DND-41 (cell line): Measurements from ENCODE around the gene TBXA2R.
"Not testable (repeated sequence)": the region's sequence is repeated elsewhere in the genome, so short reads cannot be mapped to it uniquely, and the experiment has no call there.

Source experiments
- EZH2 ChIP-seq: IDR thresholded peaks from 3 replicates; pipeline ENCODE4 v1.6.1; 2012; ENCODE audit warnings: borderline replicate concordance, low read depth, mild to moderate bottlenecking, moderate library complexity, low read length, inconsistent platforms; ENCODE audit not compliant: severe bottlenecking
- TF ChIP-seq, protein P1 (sequence below): IDR thresholded peaks from 2 replicates; pipeline ENCODE4 v1.5.1; 2012; ENCODE audit warnings: borderline replicate concordance, low read length, moderate library complexity, mild to moderate bottlenecking; ENCODE audit not compliant: poor library complexity, severe bottlenecking; ENCODE audit errors: extremely low read depth

DNA sequence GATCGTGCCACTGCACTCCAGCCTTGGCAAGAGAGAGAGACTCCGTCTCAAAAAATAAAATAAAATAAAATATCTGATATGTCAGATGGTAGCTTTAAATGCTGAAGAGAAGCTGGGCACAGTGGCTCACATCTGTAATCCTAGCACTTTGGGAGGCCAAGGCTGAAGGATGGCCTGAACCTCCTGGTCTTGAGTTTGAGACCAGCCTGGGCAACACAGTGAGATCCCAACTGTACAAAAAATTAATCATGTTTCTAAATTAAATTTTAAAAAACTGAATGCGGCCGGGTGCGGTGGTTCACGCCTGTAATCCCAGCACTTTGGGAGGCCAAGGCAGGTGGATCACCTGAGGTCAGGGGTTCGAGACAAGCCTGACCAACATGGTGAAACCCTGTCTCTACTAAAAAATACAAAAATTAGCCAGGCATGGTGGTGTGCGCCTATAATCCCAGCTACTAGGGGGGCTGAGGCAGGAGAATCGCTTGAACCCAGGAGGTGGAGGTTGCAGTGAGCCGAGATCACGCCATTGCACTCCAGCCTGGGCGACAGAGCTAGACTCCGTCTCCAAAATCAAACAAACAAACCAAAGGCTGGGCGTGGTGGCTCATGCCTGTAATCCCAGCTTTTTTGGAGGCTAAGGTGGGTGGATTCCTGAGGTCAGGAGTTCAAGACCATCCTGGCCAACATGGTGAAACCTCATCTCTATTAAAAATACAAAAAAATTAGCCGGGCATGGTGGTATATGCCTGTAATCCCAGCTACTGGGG is 22.5 kb downstream of the TBXA2R start:
- TF ChIP-seq, protein P1, sequence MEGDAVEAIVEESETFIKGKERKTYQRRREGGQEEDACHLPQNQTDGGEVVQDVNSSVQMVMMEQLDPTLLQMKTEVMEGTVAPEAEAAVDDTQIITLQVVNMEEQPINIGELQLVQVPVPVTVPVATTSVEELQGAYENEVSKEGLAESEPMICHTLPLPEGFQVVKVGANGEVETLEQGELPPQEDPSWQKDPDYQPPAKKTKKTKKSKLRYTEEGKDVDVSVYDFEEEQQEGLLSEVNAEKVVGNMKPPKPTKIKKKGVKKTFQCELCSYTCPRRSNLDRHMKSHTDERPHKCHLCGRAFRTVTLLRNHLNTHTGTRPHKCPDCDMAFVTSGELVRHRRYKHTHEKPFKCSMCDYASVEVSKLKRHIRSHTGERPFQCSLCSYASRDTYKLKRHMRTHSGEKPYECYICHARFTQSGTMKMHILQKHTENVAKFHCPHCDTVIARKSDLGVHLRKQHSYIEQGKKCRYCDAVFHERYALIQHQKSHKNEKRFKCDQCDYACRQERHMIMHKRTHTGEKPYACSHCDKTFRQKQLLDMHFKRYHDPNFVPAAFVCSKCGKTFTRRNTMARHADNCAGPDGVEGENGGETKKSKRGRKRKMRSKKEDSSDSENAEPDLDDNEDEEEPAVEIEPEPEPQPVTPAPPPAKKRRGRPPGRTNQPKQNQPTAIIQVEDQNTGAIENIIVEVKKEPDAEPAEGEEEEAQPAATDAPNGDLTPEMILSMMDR: not testable (repeated sequence)
- TF ChIP-seq EZH2: not testable (repeated sequence)
